NCI-H146 (cell line): Measurements from ENCODE around the gene ASB2.

ENCODE experiments used
- DNase-seq: peaks from one replicate; lab custom pipeline; 2025; lab: John Stamatoyannopoulos, UW

ASB2 gene

DNA sequence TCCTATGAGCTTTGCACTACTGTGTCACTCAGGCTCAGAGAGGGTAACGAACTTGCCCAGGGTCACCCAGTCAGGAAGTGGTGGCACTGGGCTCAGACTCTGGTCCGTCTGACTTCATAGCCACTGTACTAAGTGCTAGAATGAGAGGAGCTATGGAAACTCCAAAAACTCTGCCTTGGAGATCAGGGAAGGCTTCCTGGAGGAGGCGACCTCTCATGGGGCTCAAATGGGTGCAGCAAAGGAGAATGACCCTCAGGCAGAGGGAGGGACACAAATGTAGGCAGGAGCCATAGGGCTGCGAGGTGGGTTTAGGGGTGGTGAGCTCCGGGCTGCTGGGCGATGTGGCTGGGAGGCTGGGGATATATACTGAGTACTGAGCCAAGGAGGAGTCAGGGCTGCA, 23.9 kb upstream of the ASB2 start:
- DNase-seq: no peak

DNA sequence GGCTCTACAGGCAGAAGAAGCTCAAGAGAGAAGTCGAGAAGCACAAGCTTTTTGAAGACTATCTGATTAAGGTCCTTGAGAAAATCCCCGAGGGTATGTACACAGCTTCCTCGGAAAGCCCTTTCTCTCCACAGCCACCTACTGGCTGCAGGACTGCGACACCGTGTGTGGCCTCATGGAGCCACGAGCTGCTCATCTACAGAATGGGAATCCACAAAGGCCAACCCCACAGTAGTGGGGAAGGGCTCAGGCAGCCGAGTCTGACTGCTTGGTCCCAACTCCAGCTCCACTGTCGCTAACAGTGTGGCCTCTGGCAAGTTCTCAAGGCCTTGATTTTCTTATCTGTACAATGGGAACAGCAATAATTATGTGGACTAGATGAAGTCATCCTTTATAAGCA, 23.2 kb upstream of the ASB2 start:
- no peak for DNase-seq

DNA sequence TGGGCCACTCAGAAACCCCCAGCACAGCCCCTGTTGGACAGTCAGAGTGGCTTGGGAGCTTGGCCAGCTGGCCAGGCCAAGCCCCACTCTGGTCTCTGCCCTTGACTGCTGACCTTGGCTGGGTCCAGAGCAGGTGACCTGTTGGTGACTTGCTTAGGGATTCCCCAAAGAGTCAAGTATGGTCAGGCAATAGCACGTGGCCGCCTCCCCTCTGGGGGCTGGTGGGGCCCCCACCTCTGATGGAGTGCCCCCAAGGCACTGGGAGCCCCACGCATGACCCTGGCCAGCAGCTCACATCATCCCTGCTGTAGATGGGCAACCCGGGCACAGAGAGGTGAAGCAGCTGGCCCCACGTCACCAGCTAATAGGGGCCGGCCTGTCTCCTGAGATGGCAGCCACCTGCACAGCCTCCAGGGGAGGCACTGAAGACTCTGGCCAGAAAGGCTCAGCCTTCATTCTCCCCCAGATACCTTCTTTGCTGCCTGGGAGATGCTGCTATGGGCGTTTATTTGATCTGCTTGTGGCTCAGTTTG, 22.6 kb upstream of the ASB2 start:
- DNase-seq: no peak

DNA sequence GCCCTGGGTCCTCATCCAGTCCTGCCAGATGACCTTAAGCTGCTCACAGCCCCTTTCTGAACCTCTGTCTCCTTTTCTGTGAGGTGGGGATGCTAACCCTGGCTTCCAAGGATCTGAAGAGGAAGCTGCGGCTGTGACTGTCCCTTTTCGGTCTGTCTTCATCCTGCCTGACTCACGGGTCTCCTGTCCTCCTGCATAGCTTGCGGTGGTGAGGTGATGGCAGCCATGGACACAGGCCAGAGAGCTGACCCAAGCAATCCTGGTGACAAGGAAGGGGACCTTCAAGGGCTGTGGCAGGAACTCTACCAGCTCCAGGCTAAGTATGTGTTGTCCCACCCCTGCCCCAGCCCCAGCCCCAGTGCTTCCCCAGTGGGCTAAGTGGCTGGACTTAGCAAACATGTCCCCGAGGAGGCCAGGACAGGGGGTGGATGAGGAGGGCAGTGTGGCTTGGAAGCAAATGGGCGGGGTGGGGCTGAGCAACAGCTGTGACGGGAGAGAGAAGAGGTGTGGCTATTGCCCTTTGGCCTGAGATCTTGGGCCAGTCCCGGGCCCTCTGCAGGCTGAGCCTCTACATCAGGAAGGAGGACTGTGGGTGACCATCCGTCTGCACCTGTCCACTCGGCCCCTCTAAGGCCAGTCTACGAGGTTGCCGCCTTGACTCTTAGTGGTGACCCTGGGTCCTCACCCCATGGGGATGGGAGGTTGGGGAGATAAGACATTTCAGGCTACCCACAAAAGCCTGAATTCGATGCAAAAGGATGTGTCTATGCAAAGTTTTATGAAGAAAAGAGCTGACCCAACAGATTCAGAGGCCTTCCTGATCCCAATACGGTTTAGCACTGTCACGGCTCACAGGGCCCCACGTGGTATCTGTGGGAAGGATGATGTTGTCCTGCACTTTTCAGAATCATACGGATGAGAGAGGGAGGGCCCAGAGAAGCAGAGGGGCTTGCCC, 21.8 kb upstream of the ASB2 start:
- DNase-seq: no peak

DNA sequence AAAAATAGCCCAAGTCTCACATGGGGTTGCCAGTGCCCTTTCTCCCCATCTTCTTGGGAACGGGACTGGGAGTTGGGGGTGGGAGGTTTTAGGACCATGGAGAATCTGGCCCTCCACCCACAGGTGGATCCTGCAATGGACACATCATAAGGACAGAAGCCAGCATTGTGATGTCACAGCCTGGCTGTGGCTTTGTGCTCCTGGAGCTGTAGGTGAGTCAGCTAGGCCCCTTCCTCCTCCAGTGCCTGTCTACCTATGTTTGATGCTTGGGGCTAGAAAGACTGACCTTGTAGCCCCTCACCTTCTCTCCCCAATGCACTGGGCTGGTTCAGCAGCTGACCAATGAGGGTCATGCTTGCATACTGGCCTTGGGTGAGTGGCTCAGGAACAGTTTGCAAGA, 20.7 kb upstream of the ASB2 start, which contains the start of gene CCDC197:
CCDC197 (plus strand) TSS at position 220 of the 400 bp plus-strand sequence. CDS start 831 bp downstream, outside the sequence.
- no peak for DNase-seq

DNA sequence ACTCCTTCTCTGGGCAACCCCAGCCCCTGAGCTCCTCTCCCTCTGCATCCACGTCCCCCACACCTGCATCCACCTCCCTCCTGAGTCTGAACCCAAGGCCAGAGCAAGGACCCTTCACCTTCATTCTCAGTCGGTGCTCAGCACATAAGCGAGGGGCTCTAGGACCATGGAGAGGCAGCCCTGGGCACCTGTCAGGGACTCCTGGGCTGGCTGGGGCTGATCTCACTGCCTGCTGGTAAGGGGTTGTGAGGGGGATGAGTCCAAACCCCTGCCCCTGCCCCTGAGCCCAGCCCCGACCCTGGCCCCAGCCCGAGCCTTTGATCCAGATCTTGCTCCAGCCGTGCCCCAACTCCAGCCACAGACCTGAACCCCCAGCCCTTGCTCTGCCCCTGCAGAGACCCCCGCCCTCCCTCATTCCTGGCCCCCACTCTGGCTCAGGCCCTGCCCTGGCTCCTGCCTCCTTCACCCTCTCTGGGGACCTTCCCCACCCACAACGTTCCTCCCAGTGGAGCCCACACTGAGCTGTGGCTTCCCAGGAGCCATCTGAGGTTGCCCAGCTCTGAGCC, 19.8 kb upstream of the ASB2 start:
- no peak for DNase-seq

DNA sequence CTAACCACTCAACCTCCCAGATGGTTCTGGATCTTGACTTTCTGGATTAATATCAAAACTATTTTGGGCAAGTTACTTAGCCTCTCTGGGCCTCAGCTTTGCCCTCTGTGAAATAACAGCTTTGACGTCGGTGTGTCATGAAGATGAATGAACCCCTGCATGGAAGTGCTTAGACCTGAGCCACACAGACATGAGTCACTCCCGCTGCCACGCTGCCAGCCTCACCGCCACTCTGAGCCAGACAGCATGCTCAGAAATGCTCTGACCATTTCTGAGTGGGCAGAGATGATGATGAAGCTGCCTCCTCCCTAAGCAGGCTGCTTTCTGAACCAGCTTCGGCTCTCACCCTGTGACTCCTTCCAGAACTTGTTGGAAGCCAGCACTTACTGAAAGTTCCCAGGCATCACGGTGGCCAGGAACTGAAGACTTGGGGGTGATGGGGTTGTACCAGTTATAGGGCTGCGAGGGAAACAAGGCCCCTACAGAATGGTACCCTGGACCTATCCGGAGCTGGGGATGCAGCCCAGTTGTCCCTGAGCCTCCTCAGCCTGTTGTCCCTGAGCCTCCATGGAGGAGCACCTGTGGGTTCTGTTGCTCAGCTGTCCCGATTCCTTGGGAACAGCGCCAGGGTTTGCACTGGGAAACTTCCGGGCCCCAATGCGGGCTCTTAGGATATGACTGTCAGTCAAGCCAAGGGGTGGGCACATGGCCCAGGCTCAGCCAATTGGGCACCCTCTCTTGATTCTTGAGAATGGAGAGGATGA, 18.7 kb upstream of the ASB2 start:
- no peak for DNase-seq

DNA sequence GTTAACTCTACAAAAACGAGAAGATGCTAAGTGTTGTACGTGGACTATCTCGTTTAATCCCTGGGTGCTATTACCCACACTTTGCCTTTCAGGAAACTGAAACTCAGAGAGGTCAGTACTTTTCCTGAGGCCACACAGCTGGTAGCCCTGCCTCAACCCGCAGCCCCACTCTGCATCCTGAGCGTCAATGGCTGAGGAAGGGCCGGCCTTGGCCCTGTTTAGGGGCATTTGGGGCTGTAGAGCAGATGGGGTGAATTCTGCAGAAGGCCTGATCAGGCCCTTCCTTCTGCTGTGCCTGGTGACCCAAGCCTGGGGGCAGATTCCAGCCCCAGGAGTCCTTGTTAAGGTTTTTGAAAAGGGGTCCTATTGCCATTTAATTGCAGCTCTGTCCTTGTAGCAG, 17.0 kb upstream of the ASB2 start:
- DNase-seq: no peak

DNA sequence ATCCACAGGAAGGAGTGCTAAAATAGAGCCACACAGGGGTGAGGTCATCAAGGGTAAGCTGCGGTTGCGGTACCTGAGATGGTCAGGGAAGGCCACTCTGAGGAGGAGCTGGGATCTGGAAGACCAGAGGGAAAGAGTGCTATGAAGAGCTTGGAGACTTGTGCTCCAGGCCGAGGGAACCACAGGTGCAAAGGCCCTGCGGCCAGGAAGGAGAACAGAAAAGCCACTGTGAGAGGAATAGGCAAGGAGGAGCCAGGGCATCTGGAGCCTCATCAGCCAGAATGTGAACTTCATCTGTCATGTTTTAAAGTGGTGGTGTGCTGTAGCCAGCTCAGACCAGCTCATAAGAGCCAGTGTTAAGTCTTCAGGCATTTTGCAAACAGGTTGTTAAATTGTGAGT, 15.3 kb upstream of the ASB2 start:
- DNase-seq: no peak

DNA sequence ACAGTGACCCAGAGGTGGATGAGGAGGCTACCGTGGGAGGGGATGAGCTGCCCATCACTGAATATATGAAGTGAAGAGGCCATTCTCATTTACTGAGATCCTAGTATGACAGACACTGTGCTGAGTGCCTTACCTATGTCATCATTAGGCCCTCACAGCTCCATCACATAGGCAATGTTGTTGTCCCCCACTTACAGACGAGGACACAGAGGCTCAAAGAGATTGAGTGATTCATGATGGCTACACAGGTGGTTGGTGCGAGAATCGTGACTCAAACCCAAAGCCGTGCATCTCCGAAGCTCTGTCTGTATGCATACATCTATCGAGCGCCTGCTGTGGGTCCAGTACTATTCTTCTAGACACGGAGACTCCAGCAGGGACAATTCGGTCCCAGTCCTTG, 14.8 kb upstream of the ASB2 start:
- DNase-seq: no peak

DNA sequence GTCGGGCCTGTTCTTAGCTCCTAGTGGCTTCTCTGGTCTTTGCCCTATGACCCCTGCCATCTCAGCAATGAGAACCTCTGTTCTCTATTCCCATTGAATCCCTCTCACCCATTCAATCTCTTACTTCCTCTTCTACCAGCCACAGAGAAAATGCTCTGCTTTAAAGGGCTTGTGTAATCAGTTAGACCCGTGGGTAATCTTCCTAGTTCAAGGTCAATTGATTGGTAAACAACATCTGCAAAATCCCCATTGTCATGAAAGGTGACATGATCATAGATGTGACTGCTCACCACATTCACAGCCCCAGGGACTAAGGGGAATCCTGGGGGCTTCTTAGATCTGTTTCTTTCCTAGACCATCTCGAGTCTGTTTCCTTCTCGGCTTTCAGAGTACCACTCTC, 13.6 kb upstream of the ASB2 start:
- peak; percentile 11 for DNase-seq

DNA sequence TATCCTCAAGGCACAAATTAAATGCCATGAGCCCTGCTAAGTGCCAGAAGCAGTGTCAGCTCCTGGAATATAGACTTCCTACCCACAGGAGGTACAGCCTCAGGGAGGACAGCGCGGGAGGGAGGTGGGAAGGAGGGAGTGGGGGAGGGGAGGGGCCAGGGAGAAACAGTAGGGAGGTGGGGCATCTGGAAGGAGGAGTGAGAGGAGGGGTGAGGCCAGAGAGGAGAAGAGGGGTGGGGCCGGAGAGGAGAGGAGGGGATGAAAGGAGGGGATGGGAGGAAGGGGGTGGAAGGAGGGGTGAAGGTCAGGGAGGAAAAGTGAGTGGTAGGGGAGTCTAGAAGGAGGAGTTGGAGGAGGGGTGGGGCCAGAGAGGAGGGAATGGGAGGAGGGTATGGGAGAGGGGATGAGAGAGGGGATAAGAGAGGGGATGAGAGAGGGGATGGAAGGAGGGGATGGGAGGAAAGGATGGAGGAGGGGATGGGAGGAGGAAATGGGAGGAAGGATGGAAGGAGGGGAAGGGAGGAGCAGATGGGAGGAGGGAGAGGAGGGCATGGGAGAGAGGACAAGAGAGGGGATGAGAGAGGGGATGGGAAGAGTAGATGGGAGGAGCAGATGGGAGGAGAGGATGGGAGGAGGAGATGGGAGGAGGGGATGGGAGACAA, 11.6 kb upstream of the ASB2 start:
- no peak for DNase-seq

DNA sequence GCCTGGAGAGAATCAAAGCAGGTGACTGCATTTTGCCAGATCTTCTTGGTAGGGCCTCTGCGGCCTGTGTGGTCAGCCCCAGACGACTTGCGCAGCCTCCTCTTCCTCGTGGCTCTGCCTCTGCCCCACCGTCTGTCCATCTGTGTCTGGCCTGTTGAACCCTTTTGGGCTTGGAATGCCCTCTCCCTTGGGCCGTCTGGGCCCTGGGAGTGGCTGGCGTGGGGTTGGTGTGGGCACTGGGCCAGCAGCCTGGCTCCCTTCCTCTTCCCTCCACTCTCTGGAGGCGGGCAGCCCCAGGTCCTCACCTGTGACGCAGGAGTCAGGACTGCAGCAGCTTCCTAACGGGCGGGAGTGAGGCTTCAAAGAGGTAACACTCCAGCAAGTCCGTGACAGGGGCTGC, 11.0 kb upstream of the ASB2 start:
- DNase-seq: no peak

DNA sequence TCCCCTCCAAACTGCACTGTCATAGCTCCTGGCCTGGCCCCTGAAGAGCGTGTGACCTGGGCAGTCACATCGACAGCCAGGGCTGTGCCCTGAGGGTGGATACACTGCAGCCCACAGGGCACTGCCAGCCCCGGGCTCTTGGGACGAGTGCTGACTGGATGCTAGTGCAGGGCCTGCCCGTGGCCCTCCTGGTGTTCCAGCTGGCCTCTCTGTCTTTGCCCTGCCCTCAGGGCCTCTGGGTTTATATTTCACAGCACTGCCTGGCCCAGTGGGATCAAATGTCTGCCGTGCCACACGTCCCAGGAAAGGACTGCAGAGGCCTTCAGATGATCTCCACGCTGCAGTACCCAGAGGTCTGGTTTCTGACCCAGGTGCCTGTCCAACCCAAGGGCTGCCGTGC, 10.6 kb upstream of the ASB2 start:
- no peak for DNase-seq

DNA sequence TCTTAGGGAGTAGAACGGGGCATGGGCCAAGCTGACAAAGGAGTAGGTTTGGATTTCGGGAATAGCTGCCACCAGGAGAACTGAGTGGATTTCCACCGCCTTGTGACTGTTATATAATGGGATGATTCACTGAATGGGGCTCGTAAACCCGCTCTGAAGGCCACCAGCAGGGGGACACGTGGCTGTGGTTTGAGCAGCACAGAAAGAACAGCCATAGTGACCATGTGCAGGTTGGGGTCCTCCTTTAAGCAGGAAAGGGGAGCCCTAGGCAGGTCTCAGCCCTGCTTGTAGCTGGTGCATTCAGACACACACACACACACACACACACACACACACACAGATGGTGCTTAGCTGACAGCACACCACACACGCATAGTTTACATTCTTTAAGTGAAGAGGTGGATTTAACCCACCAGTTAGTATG, 8.6 kb upstream of the ASB2 start:
- no peak for DNase-seq

DNA sequence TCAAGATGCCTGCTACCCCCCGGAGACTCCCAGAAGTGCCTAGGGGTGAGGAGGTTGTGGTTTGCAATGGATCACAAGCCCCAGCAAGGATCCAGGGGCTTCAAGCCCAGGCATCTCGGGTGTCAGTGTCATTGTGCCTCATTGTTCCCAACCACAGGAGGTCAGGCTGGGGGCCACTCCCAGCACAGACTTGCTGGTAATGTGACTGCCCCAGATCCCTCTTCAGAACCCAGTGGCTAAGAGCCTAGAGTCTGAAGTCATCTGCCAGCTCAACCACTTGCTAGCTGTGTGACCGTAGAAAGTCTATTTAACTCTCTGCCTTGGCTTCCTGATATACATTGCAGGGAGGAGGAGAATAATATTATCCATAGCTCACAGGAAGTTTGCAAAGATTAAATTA, 7.7 kb upstream of the ASB2 start:
- no peak for DNase-seq

DNA sequence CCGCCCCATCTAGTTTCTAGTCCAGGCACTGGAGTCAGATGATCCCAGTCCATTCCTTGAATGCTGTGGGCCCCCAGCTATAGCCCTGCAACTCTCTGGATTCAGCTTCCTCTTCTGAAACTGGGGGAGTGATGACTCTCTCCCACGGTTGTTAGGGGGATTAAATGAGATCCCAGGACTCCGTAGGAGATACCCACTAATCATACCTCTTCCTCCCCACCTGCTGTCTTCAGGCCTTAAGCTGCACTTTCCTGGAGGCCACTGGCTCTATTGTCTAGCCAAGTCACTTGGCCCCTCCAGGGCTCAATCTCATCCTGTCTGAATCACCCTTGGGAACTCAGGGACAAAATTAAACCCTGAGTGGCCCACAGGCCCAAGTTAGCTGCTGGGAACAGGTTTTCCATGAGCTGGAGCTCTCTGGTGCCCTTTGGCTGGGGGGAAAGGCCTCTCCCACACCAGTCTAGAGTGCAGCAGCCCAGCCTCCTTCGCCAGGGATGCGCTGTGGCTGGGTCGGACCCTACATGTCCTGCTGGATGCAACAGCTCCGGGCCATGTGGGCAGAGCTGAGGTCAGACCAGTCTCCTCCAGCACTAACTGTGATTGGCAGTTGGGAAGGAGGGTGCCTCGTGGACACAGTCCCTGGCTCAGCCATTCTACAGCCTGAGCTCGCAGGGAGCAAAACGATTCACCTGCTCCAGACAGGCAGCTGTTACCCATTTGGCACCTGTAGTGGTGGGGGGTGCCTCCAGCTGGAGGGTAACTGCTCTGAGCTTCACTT, 6.0 kb upstream of the ASB2 start:
- no peak for DNase-seq

DNA sequence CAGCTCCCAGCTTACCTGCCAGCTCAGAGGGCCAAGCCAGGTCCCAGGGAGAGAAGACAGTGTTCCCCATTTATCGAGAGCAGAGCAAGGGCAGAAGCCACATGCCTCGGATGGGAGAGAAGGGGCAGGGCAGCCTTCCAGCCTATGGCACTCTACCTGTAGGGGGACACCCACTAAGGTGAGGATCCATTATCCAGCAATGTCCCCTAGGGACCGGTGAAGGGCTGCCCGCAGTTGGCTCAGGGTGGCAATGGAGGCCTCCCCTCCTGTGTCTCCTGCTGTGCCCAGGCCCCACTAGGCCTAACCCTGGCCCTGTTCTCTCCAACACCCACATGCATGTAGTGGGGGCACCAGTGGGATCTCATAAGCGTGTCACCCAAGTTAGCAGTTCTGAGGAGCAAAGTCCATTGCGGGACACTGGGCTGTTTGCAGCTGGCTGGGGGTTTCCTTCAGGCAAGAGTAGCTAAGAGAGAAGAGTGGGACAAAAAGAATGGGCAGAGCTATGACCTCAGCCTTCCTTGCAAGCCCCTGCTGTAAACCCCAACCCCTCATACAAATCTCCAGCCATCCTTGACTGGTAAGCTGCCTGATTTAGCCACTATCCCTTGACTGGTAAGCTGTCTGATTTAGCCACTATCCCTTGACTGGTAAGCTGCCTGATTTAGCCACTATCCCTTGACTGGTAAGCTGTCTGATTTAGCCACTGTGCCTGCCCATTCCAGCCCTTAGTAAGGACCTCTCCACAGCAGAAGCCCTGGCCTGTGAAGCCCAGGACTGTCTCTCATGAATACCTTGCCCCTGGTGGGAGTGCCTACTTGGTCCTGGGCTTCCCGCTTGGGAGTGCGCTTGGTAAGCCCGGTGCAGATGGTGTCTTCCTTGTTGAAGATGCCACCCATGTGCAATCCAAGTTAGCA, 5.2 kb upstream of the ASB2 start:
- DNase-seq: no peak

DNA sequence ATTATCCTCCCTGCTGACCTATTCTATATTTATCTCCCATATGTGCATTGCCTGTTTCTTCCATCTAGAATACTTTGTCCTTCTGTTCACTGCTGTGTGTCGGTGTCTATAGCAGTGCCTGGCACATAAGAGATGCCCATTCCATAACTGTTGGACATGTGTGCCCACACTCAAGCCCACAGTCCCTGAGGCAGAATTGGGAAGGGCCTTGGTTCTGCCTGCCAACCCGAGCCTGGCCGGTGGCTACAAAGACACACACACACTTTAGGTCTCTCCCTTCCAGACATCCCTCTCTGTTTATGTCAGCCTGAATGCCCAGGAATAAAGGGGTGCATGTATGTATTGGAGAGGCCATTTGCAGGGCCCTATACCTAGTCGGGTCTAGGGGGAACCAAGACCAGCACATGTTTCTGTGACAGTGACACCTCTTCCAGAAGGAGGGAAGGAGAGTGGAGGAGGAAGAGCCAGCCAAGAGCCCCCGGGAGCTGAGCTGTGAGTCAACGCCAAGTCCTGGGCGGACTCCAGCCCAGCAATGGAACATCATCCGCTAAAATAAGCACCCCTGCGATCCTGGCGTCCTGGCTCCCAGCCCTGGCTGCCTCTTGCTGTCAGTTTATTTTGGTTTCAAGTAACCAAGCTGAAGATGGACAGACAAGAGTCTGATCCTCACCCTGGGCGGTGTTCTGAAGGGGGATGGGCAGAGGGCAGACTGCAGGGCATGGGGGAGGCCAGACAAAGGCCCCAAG, 4.3 kb upstream of the ASB2 start:
- DNase-seq: no peak
